ENCODE data around the gene AMMECR1. TPM values are rescaled to one million over a fixed set of nuclear protein-coding genes. Genes with fewer than 3 reads are reported as not detected.

The AMMECR1 gene
- total RNA-seq, 1 donor from 2014 or later = 19.3 TPM

DNA sequence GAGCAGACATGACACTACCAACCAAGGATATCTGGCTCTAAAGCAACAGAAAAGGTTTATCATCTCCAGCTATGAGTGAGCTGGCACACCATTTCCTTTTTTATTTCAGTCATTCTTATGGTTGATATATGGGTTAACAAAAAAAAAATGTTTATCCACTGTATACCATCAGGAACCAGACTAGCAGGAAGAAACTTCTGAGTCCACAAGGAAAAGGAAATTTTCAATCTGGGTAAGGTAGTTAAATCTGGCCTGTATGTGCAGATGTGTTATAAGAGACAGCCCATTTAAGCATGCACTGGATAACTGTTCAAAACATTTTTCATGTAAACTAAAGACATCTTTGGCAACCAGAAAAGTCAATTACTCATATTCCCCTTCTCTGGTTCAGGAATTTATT is 35.0 kb downstream of the AMMECR1 start:
- Mint-ChIP-seq H3K36me3 (no peaks in the 10 kb centered on the region), H3K4me3 (no peak overlapping the region), H3K27ac (no peak overlapping the region), H3K27me3 (no peaks in the 10 kb centered on the region), H3K4me1 (ENCODE audit: unreplicated experiment) (peaks cover 13% of the 10 kb centered on the region), H3K9me3 (no peaks in the 10 kb centered on the region)
- TF ChIP-seq, protein P1, sequence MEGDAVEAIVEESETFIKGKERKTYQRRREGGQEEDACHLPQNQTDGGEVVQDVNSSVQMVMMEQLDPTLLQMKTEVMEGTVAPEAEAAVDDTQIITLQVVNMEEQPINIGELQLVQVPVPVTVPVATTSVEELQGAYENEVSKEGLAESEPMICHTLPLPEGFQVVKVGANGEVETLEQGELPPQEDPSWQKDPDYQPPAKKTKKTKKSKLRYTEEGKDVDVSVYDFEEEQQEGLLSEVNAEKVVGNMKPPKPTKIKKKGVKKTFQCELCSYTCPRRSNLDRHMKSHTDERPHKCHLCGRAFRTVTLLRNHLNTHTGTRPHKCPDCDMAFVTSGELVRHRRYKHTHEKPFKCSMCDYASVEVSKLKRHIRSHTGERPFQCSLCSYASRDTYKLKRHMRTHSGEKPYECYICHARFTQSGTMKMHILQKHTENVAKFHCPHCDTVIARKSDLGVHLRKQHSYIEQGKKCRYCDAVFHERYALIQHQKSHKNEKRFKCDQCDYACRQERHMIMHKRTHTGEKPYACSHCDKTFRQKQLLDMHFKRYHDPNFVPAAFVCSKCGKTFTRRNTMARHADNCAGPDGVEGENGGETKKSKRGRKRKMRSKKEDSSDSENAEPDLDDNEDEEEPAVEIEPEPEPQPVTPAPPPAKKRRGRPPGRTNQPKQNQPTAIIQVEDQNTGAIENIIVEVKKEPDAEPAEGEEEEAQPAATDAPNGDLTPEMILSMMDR (conservative IDR thresholded peaks at IDR 0.05) = no peak
- DNase-seq (ENCODE audit: extremely low spot score, unreplicated experiment) = no peak

DNA sequence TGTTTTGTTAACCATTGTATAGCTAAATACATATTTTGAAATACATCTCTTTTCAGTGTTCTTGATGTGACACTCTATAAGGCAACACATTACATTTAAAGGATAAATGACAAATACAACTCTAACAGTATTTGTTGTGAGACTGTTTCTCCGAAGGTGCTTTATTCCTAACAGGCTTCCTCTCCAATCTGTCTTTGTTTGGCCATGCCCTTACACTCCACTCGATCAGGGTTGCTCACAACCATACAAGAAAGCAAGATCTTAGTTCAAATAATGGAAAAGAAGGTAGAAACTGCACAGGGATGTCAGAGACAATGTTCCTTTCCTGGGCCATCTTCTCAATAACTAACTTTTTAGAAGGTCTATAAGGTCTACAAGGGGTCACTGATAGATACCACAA is 36.5 kb downstream of the AMMECR1 start:
- peak overlapping the region; percentile 53 for H3K27ac Mint-ChIP-seq
- H3K27me3 Mint-ChIP-seq = no peaks in the 10 kb centered on the region
- H3K36me3 Mint-ChIP-seq = no peaks in the 10 kb centered on the region
- H3K4me1 Mint-ChIP-seq (ENCODE audit: unreplicated experiment) = peaks cover 13% of the 10 kb centered on the region
- DNase-seq (ENCODE audit: extremely low spot score, unreplicated experiment) = no peak
- no peak overlapping the region for H3K4me3 Mint-ChIP-seq
- TF ChIP-seq, protein P1 (conservative IDR thresholded peaks at IDR 0.05) = no peak
- H3K9me3 Mint-ChIP-seq = peaks cover 1% of the 10 kb centered on the region

DNA sequence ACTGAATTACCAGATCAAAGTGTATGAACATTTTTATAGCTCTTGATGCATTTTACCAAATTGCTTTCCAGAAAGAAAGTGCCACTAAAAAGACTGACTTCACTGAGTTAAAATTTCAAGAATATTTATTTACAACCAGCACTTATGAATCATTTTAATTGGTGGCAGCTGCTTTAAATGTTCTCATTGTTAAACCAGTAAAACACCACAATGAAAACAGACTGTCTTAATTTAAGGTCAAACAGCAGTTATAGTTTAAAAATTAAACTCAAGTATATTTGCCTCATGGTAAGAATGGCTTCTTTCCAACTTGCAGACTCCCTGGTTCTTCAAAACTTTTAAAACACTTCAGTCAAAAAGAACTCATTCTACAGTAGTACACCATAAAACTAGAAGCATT is 36.9 kb downstream of the AMMECR1 start:
- Mint-ChIP-seq H3K27me3 (no peaks in the 10 kb centered on the region), H3K4me3 (no peak overlapping the region), H3K9me3 (peaks cover 5% of the 10 kb centered on the region), H3K36me3 (peaks cover 4% of the 10 kb centered on the region), H3K4me1 (ENCODE audit: unreplicated experiment) (peaks cover 13% of the 10 kb centered on the region), H3K27ac (no peak overlapping the region)
- TF ChIP-seq, protein P1 (conservative IDR thresholded peaks at IDR 0.05) = no peak
- no peak for DNase-seq (ENCODE audit: extremely low spot score, unreplicated experiment)

DNA sequence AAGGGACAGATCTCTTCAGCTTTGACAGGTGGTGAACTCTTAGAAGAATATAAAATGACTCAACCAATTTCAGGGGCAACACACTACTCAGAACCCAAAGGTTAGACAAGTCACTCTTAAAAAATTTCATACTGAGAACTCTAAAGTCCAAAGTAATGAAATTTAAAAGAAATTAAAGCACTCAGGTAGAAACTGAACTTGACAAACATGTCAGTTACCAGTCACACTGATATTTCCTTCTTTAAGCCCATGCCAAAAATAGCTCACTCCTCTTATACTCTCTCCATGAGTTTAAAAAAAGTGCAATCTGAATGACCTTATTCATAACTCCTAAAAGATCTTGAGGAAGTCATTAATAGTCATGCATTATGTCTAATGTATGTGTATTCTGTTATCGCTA is 40.3 kb downstream of the AMMECR1 start:
- Mint-ChIP-seq H3K27ac (no peak overlapping the region), H3K4me1 (ENCODE audit: unreplicated experiment) (peaks cover 13% of the 10 kb centered on the region)

DNA sequence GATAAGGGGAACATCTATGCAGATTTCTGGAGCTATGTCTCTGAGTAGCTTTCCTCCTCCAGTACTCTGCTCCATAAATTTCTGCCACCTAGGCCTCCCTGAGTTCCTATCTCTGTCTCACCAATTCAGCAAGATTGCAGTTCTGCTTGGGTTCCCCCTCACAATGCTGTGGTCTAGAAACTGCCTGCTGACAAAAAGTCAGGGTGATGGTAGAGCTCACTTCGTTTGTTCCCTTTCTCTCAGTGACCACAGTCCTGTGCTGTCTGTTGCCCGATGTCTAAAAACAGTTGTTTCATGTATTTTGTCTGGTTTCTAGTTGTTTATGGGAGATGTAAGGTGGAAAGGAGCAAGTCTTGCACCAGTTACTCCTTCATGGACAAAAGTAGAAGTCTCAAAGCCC is 41.1 kb downstream of the AMMECR1 start:
- Mint-ChIP-seq H3K4me1 (ENCODE audit: unreplicated experiment) (peaks cover 13% of the 10 kb centered on the region), H3K27me3 (no peaks in the 10 kb centered on the region), H3K4me3 (no peak overlapping the region), H3K27ac (no peak overlapping the region), H3K36me3 (peaks cover 7% of the 10 kb centered on the region), H3K9me3 (peaks cover 7% of the 10 kb centered on the region)
- TF ChIP-seq, protein P1 (conservative IDR thresholded peaks at IDR 0.05) = no peak
- no peak for DNase-seq (ENCODE audit: extremely low spot score, unreplicated experiment)

More for the DNA sequence above, 40.3 kb downstream of the AMMECR1 start:
- Mint-ChIP-seq H3K9me3 (peaks cover 7% of the 10 kb centered on the region), H3K27me3 (no peaks in the 10 kb centered on the region), H3K36me3 (peaks cover 7% of the 10 kb centered on the region), H3K4me3 (no peak overlapping the region)
- no peak for DNase-seq (ENCODE audit: extremely low spot score, unreplicated experiment)
- TF ChIP-seq, protein P1 (conservative IDR thresholded peaks at IDR 0.05) = no peak

DNA sequence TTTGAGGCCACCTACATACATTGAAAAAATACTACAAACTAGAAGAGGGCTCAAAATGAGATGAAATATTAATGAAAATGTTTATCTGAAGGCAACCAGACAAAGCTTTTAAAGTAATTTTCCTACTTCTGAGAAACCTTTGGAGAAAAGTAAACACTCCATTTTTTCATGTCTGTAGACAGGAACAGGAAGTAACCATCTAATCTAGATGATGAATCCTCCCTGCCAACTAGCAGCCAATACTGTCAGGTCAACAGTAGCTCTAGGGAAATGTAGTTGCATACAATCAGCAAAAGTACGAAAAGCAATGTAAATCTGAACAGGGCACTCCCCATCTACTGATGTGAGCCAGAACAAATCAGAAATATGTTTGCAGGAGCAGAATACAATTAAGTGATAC is 49.0 kb downstream of the AMMECR1 start:
- Mint-ChIP-seq H3K36me3 (peaks cover 3% of the 10 kb centered on the region), H3K4me1 (ENCODE audit: unreplicated experiment) (peaks cover 12% of the 10 kb centered on the region), H3K27me3 (no peaks in the 10 kb centered on the region), H3K4me3 (no peak overlapping the region), H3K9me3 (no peaks in the 10 kb centered on the region), H3K27ac (peak overlapping the region; percentile 31)
- TF ChIP-seq, protein P1 (conservative IDR thresholded peaks at IDR 0.05) = no peak
- no peak for DNase-seq (ENCODE audit: extremely low spot score, unreplicated experiment)
